ENCODE data around the gene TEX29.

Gene TEX29

DNA sequence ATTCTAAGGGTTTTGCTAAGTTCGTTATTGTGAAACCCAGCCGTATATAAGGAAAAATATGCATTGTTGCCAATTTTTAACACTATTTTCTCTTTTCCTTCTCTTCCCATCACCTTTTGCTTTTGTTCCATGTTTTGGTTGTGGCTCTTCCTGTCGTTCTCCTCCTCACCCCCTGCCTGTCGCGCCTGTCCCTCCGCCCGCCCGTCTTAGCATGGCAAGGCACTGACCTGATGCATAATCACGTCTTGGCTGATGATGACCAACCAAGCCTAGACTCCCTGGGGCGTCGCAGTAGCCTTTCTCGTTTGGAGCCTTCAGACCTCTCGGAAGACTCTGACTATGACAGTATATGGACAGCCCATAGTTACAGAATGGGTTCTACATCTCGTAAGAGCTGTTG lies 28.5 kb upstream of the TEX29 start:
- DNase-seq (ENCODE audit: low read depth in 3 of 3): no peak

DNA sequence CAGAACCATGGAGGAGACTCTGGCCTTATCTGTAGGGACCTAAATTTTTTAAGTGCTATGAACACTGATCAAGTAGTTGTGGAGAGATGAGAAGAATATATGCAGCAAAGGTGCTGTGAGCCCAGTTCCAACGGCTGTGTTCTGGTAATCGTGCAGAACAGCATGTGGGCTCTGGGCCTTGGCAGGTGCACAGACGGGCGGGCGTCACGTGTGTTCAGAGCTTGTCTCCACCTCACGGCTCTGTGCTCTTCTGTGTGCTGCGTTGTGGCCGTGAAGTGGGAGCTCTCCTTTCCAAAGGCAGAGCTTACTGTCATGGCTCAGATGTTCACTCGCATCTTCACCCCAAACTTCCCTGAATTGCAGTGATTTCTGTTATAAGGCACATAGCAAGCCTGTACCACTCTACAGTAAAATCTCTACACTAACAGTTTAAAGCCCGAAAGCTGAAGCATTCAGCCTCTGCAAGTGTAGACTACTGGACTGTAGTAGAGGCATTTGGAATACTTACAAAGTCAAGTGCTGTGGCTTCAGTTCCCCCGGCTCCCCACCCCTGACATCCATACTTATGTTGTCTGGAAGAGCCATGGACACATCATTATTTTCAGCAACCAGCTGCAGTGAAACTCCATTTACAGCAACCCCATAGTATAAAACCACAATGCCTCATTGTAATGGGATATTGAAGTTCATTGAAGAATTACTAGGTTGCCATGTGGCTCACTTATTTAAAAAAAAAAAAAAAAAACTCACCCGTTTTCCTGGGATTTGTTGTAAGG lies 27.5 kb upstream of the TEX29 start:
- no peak for DNase-seq (ENCODE audit: low read depth in 3 of 3)

DNA sequence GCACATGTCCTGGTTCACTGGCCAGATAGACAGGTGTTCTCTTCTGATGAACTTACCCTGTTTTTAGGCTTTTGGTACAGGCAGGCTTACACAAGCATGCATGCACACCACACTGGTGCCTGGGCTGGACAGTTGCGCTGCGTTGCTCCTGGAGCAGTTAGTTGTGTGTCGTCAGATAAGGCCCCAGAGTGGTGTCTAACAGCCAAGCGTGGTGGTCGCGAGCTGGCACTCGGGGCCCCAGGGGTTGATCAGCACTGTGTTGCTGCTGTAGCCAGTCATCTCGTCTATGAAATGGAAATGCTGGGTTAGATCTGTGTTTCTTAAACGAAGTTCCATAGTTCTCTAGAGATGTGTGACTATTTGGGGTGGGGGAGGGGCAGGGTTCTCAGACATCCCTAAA lies 24.6 kb upstream of the TEX29 start:
- no peak for DNase-seq (ENCODE audit: low read depth in 3 of 3)

DNA sequence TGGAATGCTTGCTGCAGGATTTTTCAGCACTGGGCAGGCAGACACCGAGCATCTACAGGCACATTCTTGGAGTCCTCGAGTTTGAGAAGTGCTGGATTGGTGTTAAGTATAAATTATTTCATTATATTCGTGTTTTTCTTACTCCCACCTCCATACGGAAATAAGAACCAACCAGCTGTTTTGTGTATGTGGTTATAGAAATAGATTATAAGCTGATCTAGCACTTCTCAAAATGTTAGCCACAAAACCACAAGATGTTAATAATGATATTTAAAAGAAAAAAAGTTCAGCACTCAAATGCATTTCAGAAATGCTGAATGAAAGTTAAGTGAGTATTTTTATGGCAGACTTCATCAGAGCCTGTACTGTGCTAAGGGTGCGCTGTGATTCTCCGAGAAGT lies 24.0 kb upstream of the TEX29 start:
- no peak for DNase-seq (ENCODE audit: low read depth in 3 of 3)

DNA sequence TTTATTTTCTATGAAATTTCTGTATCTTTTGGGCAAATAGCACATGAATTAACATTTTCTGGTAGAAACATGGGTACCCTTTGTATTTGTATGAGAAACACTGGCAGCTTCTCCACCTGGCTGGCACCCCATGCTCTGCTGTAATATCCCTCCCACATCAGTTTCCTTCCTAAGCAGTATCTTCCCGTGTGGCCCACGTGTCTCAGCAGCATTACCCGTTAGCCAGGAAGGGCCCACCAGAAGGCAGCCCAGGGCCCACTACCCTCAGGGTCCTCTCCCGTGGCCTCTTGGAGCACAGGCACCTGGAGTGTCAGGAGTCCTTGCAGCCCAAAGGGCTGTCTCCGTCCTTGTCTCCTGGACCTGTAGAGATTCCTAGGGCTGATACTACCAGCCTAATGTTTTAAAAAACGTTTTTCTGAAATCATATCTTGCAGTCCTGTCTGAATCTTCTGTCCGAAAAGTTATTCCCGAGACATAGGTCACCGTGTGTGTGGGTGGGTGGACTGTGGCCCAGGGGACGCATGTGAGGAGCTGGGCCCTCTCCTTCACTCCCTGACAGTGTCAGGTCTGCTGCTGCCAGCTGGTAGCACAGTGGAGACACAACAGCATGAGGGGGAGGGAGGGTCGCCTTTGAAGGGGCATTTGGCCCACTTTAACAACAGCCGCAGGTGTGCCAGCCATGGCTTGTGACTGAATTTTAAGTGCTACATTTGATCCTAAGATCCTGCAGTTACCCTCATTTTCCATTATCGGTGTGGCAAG lies 22.0 kb upstream of the TEX29 start:
- DNase-seq (ENCODE audit: low read depth in 3 of 3): no peak

DNA sequence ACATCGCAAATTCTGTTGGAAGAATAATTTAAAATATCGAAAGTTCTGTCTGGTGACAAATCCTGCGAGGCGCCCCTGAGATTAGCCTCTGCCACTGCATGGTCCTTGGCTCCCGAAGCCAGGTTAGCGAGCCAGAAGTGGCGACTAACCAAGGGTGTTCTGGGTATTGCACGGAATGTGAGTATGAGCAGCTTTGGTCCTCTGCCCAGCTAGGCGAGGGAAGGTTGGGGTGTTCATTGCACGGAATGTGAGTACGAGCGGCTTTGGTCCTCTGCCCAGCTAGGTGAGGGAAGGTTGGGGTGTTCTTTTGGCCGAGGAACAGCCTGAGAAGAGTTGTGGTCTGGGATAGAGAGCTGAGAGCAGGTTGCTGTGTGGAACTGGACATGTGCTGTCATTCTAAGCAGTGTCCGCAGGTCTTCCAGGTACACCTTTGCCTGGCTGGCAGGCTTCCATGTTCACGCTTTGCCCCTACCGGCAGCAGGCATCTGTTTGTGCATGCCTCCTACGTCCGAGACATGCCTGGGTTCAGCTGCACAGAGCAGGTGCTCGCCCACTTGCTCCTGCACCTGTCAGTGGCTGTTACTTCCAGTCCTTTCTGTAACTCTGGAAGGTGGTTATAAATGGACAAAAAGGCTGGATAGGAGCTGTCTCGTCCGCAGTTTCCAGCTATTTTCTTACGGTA lies 18.3 kb upstream of the TEX29 start:
- no peak for DNase-seq (ENCODE audit: low read depth in 3 of 3)

DNA sequence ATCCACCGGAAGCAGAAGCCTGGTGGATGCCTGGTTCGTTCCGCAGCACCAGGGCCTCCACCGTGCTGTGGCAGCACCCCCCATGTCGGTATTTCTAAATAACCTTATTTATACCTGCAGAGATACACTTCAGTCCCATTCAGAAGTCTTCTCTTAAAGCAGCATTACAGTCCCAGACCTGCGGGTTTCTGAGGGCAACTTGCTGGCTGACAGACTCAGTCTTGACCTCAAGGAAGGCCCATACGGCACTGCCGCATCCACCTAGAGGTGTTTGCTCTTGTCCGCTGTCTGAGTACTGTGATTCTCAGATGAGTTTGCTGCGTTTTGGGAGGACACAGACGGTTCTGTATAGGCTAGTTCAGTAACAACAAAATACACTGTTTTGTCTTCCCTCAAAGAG lies 16.9 kb upstream of the TEX29 start:
- DNase-seq (ENCODE audit: low read depth in 3 of 3): no peak

DNA sequence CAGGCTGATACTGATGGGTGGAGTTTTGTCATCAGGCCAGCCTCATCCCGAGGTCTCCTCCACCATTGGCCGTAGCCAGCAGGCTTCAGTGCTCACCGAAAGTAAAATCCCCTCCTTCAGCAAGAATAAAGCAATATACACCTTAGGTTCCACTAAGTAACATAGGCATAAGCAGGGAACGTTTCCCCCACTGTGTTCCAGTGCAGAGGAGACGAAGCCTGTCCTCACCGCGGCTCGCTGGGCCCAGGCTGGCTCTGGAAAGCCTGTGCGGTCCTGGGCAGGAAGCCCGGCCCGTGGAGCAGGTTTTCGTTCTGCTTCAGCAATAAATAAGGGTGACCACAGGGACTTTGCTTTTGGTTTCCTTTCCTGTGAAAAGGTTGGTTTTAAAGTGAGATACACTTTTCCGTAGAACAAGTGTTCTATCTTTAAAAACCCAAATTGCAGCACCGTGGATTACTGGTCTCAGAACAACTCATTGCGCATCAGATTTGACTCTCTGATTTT lies 16.3 kb upstream of the TEX29 start:
- DNase-seq (ENCODE audit: low read depth in 3 of 3): no peak

DNA sequence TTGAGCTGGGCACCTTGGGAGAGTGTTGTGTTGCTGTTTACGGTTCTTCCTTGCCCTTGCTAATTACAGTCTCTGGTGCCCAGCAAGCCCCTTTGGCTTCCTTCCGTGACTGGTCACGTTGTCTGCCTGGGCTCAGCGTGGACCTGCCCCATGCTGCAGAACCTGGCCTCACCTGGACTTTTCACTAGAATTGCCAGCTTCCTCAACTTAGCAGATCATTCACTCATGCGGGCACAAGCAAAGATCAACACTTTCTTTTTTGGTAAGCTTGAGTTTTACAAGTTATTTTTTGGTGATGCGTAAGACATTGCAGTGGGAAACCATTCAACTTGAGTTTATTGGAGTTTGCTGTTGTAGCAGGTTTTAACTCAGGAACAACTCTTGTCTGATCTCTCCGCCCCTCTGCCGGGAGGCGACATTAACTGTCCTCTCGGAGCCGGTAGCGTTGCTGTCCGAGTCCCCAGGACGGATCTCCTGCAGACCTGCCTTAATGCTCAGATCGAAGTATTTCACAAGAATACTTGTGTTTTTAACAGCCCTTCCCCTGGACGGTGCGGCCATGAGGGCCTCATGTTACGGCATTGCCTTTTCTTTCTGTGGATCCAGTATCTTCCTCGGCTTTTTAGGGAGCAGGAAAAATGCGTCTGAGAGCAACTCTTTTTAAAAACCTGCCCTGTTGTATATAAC lies 15.7 kb upstream of the TEX29 start:
- DNase-seq (ENCODE audit: low read depth in 3 of 3): no peak

DNA sequence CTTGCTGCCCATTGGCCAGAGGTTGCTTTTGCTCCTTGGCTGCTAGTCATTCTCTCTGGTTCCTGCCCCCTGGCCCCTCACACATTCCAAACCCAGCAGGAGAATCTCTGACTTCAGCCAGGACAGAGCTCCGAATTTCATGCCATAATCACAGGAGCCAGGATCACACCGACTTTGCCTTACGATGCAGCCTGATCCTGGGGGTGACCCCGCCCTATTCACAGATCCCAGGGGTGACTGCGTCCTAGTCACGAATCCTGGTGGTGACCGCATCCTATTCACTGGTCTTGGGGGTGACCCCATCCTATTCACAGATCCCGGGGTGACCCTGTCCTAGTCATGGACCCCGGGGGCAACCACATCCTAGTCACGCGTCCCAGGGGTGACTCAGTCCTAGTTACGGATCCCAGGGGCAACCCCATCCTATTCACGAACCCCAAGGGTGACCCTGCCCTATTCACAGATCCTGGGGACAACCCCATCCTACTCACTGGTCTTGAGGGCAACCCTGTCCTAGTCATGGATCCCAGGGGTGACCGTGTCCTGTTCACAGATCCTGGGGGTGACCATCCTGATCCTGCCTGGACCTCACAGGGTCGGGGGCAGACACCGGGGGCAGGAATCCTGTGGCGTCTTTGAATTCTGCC lies 7.4 kb upstream of the TEX29 start:
- no peak for DNase-seq (ENCODE audit: low read depth in 3 of 3)

DNA sequence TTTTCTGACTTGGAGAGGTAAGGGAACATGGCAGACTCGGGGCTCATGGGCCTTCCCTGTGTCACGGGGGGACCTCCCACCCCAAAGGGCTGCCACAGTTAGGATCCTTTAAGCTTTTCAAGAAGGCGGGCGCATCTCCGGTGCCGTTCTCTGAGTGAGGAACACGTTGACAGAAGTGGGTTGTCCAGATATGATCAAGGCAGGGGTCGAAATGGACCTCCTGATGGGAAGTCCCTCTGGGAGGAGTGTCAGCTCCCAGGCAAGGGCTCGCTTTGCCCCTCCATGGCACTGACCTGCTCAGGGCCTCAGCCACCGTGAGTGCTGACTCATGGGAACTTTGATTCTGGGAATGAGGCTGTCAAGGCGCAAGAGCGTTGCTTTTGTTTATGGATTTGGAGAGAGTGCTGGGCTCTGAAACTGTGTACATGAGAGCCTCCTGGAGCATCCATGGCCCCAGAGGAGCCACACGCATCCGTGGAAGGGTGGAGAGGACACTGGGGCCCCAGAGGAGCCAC lies 6.5 kb upstream of the TEX29 start:
- DNase-seq (ENCODE audit: low read depth in 3 of 3): no peak

DNA sequence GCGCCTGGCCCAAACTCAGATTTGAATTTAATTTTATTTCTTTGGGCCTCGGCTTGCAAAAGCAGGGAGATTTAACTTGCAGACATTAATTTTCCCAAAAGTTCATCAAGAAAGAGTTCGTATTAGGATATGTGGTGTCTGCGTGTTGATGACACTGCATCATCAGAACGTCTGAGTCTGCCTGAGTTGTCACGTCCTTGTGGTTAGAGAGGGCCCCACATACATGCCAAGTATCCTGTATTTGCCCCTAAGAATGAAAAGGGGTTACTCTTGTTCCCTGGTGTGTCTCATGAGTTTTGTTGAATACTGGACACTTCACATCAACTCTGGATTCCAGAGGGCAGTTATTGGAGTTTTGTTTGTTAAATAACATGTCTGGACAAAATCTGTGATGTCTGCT lies 5.6 kb upstream of the TEX29 start:
- no peak for DNase-seq (ENCODE audit: low read depth in 3 of 3)

DNA sequence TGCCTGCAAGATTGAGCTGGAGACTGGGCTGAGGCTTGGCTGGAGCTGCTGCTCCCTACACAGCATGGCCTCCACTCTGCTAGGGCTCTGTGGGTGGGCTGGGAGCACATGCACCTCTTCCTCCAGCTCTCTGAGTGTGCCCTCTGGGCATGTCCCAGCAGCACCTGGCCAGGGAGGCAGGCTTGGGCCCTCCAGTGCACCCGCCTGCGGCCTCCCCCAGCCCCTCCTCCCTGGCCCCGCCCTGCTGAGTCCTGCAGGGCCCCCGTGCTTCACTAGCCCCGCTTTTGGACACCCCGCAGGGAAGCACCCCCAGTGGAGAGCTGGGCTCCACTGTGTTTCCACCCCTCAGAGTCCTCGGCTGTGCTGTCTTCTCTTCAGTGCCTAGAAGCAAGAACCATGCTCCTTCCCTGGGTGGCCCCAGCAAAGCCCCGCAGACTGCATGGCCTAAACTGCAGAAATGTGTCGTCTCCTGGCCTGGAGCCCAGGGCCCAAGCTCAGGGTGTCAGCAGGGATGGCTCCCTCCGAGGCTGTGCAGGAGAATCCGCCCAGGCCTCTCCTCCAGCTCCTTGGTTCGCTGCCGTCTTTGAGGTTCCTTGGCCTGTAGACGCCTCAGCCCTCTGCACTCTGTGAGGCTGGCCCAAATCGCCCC lies 5.0 kb upstream of the TEX29 start:
- no peak for DNase-seq (ENCODE audit: low read depth in 3 of 3)

DNA sequence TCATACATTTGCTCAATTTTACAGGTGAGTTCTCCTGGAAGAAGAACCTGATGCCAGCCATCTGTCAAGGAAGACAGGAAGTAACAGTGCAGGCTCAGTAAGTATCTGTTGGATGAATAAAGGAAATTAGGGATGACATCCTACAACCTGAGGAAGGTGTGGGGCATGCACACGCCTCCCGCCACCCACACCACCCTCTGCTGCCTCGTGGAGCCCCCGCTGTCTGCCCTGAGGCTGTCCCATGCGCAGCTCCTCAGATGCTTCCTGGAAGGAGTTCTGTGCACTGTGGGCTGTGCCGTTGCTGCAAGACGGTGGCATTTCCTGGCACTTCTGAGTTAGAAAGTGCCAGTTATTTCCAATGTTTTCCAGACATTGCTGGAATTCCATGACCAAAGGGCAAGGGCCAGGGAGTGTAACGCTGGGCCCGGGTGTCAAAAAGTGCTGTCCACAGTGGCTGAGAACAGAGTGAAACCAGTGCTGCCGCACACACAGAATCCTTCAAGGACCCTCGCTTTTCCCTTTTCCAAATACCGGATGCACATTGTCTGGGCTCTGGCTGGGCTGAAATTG lies 4.2 kb upstream of the TEX29 start:
- no peak for DNase-seq (ENCODE audit: low read depth in 3 of 3)

DNA sequence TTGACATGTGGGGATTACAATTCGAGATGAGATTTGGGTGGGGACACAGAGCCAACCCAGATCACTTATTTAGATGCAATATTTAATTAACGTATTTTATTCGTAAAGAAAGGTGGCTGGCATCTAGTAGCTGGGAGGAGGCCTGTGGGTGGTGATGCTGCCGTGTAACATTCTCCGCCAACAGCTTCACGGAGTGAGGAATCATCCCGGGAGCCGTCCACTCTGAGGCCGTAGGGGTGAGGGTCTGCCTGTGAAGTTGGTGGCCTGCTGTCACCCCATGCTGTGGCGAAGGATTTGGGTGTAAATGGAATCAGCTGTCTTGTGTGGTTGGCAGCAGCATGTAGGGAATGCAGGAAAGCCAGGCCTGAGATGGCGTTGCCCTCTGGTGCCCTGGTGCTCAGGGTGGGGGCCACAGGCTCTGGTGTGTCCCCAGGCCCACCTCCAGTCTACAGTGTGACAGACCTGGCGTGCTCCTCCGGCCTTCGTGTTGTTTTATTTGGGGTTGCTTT lies 3.3 kb upstream of the TEX29 start:
- no peak for DNase-seq (ENCODE audit: low read depth in 3 of 3)

DNA sequence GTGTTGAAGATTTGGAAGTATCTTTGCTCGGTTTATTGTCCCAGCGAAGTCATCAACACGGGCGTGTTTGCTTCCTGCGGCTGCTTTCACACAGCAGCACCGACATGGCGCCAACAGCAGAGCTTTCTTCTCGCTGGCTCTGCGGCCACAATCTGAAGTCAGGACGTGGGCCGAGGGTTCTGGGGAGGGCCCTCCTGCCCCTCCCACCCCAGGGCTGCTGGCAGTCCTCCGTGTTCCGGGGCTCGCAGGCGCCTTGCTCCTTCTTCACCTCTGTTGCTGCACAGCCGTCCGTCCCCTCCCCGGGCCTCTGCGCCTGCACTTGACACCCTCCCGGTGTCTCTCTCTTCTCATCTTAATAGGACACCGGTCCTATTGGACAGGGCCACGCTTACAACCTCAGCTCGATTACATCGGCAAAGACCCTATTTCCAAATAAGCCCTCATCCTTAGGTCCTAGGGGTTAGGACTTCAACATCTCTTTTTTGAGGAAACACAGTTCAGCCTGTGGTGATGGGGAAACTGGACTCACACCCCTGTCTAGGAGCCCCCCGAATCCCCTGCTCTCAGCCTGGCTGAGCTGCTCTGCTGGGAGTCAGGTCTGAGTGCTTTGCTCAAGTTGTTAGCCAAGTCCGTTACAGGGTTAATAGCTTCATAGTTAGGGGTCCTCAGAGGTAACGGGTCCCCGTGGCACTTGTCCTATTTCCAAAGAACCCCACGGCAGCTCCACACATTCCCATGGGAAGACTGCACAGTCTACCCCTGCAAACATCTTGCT lies 2.7 kb upstream of the TEX29 start:
- DNase-seq (ENCODE audit: low read depth in 3 of 3): no peak

DNA sequence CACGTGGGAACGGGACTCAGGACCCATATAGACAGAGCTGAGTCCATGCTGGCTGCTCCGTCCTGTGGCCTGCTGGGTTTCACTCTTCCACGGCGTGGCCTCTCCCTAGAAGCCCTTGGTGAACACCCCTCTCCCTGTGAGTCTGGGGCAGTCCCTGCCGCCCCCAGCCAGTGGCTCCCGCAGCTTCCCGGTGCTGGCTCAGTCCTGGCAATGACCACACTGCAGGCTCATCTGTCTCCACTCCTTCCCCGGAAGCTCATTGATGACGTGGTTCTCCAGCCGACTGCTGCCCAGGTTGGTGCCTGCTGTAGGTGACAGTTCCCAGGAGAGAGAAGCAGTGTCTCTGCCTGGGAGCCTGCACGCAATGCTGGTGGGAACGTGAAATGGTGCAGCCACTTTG lies 2.1 kb upstream of the TEX29 start:
- no peak for DNase-seq (ENCODE audit: low read depth in 3 of 3)

DNA sequence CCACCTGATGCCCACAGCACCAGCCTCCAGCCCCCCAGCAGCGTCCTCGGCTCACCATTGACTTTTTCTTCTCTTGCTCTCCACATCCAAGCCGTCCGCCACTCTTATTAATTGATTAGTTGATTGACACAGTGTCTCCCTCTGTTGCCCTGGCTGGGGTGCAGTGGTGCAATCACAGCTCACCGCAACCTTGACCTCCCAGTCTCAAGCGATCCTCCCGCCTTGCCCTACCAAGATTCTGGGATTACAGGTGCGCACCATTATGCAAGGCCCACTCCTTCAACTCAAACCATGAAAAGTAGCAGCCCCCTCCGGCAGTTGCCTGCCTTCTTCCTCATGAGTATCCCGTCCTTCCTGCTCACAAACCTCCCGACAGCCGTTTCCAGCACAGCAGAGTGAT lies 921 bp upstream of the TEX29 start:
- DNase-seq (ENCODE audit: low read depth in 3 of 3): no peak

All from stimulated activated CD4-positive, alpha-beta T cell treated with anti-CD3 and anti-CD28 coated beads, TNF-alpha, amount 100 ng/mL, for 48 hours (primary cell).